Posterior vena cava (tissue), 2 donors: ENCODE measurements around the gene COQ8B. TPM values are rescaled to one million over a fixed set of nuclear protein-coding genes. Genes with fewer than 3 reads are reported as not detected.
"Not testable (repeated sequence)": the region's sequence is repeated elsewhere in the genome, so short reads cannot be mapped to it uniquely, and the experiment has no call there.

Experiments used
- DNase-seq: peaks from one replicate; pipeline ENCODE4 v3.0.0-alpha.2; 2020; ENCODE audit warnings: low spot score
- intact Hi-C, 2 donors: fragments of 100-400 bp; cut with DNase I; formaldehyde crosslinking; loops; one replicate each; pipeline versions ENCODE4 v1.14.1 to v1.14.2; 2022 to 2023
- total RNA-seq, 2 donors: library from RNA; stranded (reverse); fragmentation: NEBNext Ultra II Directional; extraction: Animal tissue kit (Norgen Biotek cat#: 25700); gene quantifications; one replicate each; pipeline ENCODE4 v1.2.1, GENCODE V29; 2021
- donor health status: DM: yes; HTN: yes; CAD: no.
- donor health status: DM: yes; HTN: yes; CAD: no.

The COQ8B gene
- total RNA-seq, 2 donors from 2014 or later = 21.5 to 29.9 TPM

GRCh38 chr19:40744554-40745401 lies 28.1 kb upstream of the COQ8B start:
- intact Hi-C loops = no loop called here
- DNase-seq = no peak

- no peak for DNase-seq
- intact Hi-C loops = loop anchor here in 1 of 2 donors (1.0 kb wide), 1 partner anchor 69 kb away; no protein-coding TSS in a partner anchor
These were observed 27.2 kb upstream of the COQ8B start for GRCh38 chr19:40743926-40744325.

GRCh38 chr19:40742886-40743285 lies 26.2 kb upstream of the COQ8B start:
- intact Hi-C loops = loop anchor here in 1 of 2 donors (1.0 kb wide), 1 partner anchor 70 kb away; no protein-coding TSS in a partner anchor
- DNase-seq = no peak

GRCh38 chr19:40742477-40742876 lies 25.8 kb upstream of the COQ8B start:
- DNase-seq = no peak
- intact Hi-C loops = no loop called here

- DNase-seq = no peak
- intact Hi-C loops = no loop called here
These were observed 25.1 kb upstream of the COQ8B start for GRCh38 chr19:40741527-40742390.

- no peak for DNase-seq
- intact Hi-C loops = no loop called here
These were observed 24.1 kb upstream of the COQ8B start for GRCh38 chr19:40740747-40741146.

- DNase-seq = no peak
- intact Hi-C loops = no loop called here
These were observed 23.4 kb upstream of the COQ8B start for GRCh38 chr19:40739871-40740703.

- intact Hi-C loops = no loop called here
These were observed 22.5 kb upstream of the COQ8B start for GRCh38 chr19:40739030-40739839.

GRCh38 chr19:40737102-40737644 lies 20.5 kb upstream of the COQ8B start:
- peak; percentile 84 for DNase-seq
- intact Hi-C loops = no loop called here

More at GRCh38 chr19:40739030-40739839, 22.5 kb upstream of the COQ8B start:
- DNase-seq = no peak

GRCh38 chr19:40736661-40737060 lies 20.0 kb upstream of the COQ8B start:
- no peak for DNase-seq
- intact Hi-C loops = loop anchor here in 1 of 2 donors (1.0 kb wide), 1 partner anchor 35 kb away; no protein-coding TSS in a partner anchor

- intact Hi-C loops = no loop called here
- DNase-seq = no peak
These were observed 18.5 kb upstream of the COQ8B start for GRCh38 chr19:40735013-40735771.

GRCh38 chr19:40733149-40733548 lies 16.5 kb upstream of the COQ8B start:
- intact Hi-C loops = no loop called here
- DNase-seq = no peak

GRCh38 chr19:40732304-40732703 lies 15.6 kb upstream of the COQ8B start:
- intact Hi-C loops, DNase-seq: not testable (repeated sequence)

GRCh38 chr19:40730065-40730464 lies 13.4 kb upstream of the COQ8B start:
- DNase-seq, intact Hi-C loops: not testable (repeated sequence)

- intact Hi-C loops = no loop called here
- DNase-seq = no peak
These were observed 9.6 kb upstream of the COQ8B start for GRCh38 chr19:40726279-40726678.

GRCh38 chr19:40724855-40725254 lies 8.2 kb upstream of the COQ8B start:
- no peak for DNase-seq
- intact Hi-C loops = no loop called here

- DNase-seq = no peak
- intact Hi-C loops = no loop called here
These were observed 7.6 kb upstream of the COQ8B start for GRCh38 chr19:40724315-40724714.
